Vagina (tissue), 2 donors: ENCODE measurements around the gene ZNF628. TPM values are rescaled to one million over a fixed set of nuclear protein-coding genes. Genes with fewer than 3 reads are reported as not detected.

ENCODE experiments used
- DNase-seq, 2 donors: peaks; one replicate each; pipeline ENCODE4 v3.0.0-alpha.2; 2017; ENCODE audit errors: extremely low spot score in 2 of 2
- H3K27ac ChIP-seq: fragments of 200-600 bp; sonication (generic); one replicate; pipeline ENCODE4 v1.5.1; 2019
- H3K27me3 ChIP-seq: fragments of 200-600 bp; sonication (generic); one replicate; pipeline ENCODE4 v1.5.1; 2019
- H3K36me3 ChIP-seq, 2 donors: fragments of 200-600 bp; sonication (generic); one replicate each; pipeline ENCODE4 v1.5.1; 2017 to 2019
- H3K4me1 ChIP-seq: fragments of 200-600 bp; sonication (generic); one replicate; pipeline ENCODE4 v1.5.1; 2019
- H3K4me3 ChIP-seq, 2 donors: fragments of 200-600 bp; sonication (generic); 1 replicate in 1 of 2; 2 replicates in 1 of 2; pipeline ENCODE4 v1.5.1; 2016 to 2019
- H3K9me3 ChIP-seq: fragments of 200-600 bp; sonication (generic); one replicate; pipeline ENCODE4 v1.5.1; 2019
- POLR2A ChIP-seq, 2 donors: fragments of 450-650 bp; IDR thresholded peaks; one replicate each; pipeline ENCODE4 v1.6.1; 2017; ENCODE audit warnings: antibody characterized with exemption in 2 of 2, mild to moderate bottlenecking in 2 of 2, moderate library complexity in 2 of 2
- POLR2AphosphoS5 ChIP-seq, 2 donors: sonication (generic); formaldehyde crosslinking; IDR thresholded peaks; one replicate each; pipeline ENCODE4 v1.9.0; 2017; ENCODE audit warnings: antibody characterized with exemption in 2 of 2, mild to moderate bottlenecking in 2 of 2, low read depth in 1 of 2; ENCODE audit not compliant: insufficient read depth in 1 of 2
- intact Hi-C: fragments of 100-400 bp; cut with DNase I; formaldehyde crosslinking; loops from one replicate; pipeline ENCODE4 v1.15.1; 2023
- total RNA-seq: library from RNA; depleted of rRNA; stranded (reverse); fragments of >200 nt; gene quantifications from one replicate; pipeline ENCODE4 v1.2.3, GENCODE V29; 2016
- TF ChIP-seq, protein P1 (sequence below), 3 experiments: fragments of 450-650 bp in 2 of 3; fragments of 200-600 bp in 1 of 3; sonication (generic) in 1 of 3; IDR thresholded peaks; one replicate each; pipeline ENCODE4 v1.5.1; 2017 to 2019; ENCODE audit warnings: antibody characterized with exemption in 3 of 3, mild to moderate bottlenecking in 2 of 3, moderate library complexity in 2 of 3

Gene ZNF628
- total RNA-seq, 1 donor from 2014 or later: 2.7 TPM

GRCh38 chr19:55473225-55474012 is 3.0 kb upstream of the ZNF628 start:
- peak overlapping the region; percentile 57 for H3K27ac ChIP-seq
- no peaks in the 10 kb centered on the region for H3K27me3 ChIP-seq
- intact Hi-C loops: no loop called here
- no peak for DNase-seq
- H3K36me3 ChIP-seq: no peaks in the 10 kb centered on the region
- H3K4me3 ChIP-seq: no peak overlapping the region
- H3K4me1 ChIP-seq: peaks cover 46% of the 10 kb centered on the region
- no peak for TF ChIP-seq POLR2A (IDR thresholded peaks at IDR 0.05)
- TF ChIP-seq POLR2AphosphoS5 (IDR thresholded peaks at IDR 0.05; ENCODE audit: insufficient read depth in 1 of 2, low read depth in 1 of 2): no peak
- TF ChIP-seq, protein P1, sequence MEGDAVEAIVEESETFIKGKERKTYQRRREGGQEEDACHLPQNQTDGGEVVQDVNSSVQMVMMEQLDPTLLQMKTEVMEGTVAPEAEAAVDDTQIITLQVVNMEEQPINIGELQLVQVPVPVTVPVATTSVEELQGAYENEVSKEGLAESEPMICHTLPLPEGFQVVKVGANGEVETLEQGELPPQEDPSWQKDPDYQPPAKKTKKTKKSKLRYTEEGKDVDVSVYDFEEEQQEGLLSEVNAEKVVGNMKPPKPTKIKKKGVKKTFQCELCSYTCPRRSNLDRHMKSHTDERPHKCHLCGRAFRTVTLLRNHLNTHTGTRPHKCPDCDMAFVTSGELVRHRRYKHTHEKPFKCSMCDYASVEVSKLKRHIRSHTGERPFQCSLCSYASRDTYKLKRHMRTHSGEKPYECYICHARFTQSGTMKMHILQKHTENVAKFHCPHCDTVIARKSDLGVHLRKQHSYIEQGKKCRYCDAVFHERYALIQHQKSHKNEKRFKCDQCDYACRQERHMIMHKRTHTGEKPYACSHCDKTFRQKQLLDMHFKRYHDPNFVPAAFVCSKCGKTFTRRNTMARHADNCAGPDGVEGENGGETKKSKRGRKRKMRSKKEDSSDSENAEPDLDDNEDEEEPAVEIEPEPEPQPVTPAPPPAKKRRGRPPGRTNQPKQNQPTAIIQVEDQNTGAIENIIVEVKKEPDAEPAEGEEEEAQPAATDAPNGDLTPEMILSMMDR (IDR thresholded peaks at IDR 0.05): no peak
- no peaks in the 10 kb centered on the region for H3K9me3 ChIP-seq

- Histone ChIP-seq H3K9me3 (no peaks in the 10 kb centered on the region), H3K27me3 (no peaks in the 10 kb centered on the region), H3K36me3 (no peaks in the 10 kb centered on the region), H3K4me1 (peaks cover 46% of the 10 kb centered on the region), H3K4me3 (no peak overlapping the region), H3K27ac (peak overlapping the region; percentile 57)
- intact Hi-C loops: no loop called here
- TF ChIP-seq POLR2AphosphoS5 (IDR thresholded peaks at IDR 0.05; ENCODE audit: insufficient read depth in 1 of 2, low read depth in 1 of 2) (no peak), POLR2A (IDR thresholded peaks at IDR 0.05) (no peak)
- TF ChIP-seq, protein P1 (IDR thresholded peaks at IDR 0.05): no peak
- no peak for DNase-seq
Measured at GRCh38 chr19:55474269-55475265, 1.9 kb upstream of the ZNF628 start.

- H3K4me3 ChIP-seq: peak overlapping the region; percentile 63 to 71
- intact Hi-C loops: no loop called here
- peaks cover 42% of the 10 kb centered on the region for H3K4me1 ChIP-seq
Measured at GRCh38 chr19:55477905-55478304, 1.5 kb downstream of the ZNF628 start.

DNA sequence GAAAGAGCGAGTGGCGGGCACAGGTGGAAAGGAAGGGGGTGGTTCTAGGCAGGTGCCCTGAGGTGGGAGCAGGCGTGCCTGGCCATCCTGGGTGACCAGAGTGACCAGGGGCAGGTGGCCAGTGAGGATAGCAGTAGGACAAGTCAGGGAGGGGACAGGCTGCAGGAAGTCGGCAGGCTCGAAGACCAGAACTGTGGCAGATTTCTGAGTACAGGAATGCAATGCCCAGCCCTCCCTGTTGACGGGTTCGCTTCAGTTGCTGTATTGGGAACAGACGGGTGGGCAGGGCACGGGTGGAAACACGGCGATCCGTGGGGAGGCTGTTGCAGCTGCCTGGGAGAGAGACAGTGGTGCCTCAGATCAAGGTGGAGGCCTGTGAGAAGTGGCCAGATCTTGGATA is 1.9 kb downstream of the ZNF628 start:
- H3K4me1 ChIP-seq: peaks cover 38% of the 10 kb centered on the region
- H3K9me3 ChIP-seq: no peaks in the 10 kb centered on the region
- H3K4me3 ChIP-seq: no peak overlapping the region
- no peak overlapping the region for H3K27ac ChIP-seq
- DNase-seq: no peak
- intact Hi-C loops: no loop called here
- no peaks in the 10 kb centered on the region for H3K36me3 ChIP-seq
- TF ChIP-seq, protein P1 (IDR thresholded peaks at IDR 0.05): no peak
- TF ChIP-seq POLR2AphosphoS5 (IDR thresholded peaks at IDR 0.05; ENCODE audit: insufficient read depth in 1 of 2, low read depth in 1 of 2): no peak
- TF ChIP-seq POLR2A (IDR thresholded peaks at IDR 0.05): no peak
- H3K27me3 ChIP-seq: no peaks in the 10 kb centered on the region

More at GRCh38 chr19:55477905-55478304, 1.5 kb downstream of the ZNF628 start:
- no peaks in the 10 kb centered on the region for H3K9me3 ChIP-seq
- no peaks in the 10 kb centered on the region for H3K36me3 ChIP-seq
- H3K27ac ChIP-seq: peak overlapping the region; percentile 98
- no peaks in the 10 kb centered on the region for H3K27me3 ChIP-seq
- DNase-seq: no peak
- TF ChIP-seq, protein P1 (IDR thresholded peaks at IDR 0.05): no peak
- no peak for TF ChIP-seq POLR2AphosphoS5 (IDR thresholded peaks at IDR 0.05; ENCODE audit: insufficient read depth in 1 of 2, low read depth in 1 of 2)
- TF ChIP-seq POLR2A (IDR thresholded peaks at IDR 0.05): no peak
